ENCODE data around the gene MUC4. TPM values are rescaled to one million over a fixed set of nuclear protein-coding genes. Genes with fewer than 3 reads are reported as not detected.
A peak's percentile ranks its signal among the peaks of the same experiment; 100 is the strongest.
"Not testable (repeated sequence)": the region's sequence is repeated elsewhere in the genome, so short reads cannot be mapped to it uniquely, and the experiment has no call there.

Gene MUC4
- total RNA-seq, 2 donors from 2014 or later: 0.34 to 0.42 TPM

DNA sequence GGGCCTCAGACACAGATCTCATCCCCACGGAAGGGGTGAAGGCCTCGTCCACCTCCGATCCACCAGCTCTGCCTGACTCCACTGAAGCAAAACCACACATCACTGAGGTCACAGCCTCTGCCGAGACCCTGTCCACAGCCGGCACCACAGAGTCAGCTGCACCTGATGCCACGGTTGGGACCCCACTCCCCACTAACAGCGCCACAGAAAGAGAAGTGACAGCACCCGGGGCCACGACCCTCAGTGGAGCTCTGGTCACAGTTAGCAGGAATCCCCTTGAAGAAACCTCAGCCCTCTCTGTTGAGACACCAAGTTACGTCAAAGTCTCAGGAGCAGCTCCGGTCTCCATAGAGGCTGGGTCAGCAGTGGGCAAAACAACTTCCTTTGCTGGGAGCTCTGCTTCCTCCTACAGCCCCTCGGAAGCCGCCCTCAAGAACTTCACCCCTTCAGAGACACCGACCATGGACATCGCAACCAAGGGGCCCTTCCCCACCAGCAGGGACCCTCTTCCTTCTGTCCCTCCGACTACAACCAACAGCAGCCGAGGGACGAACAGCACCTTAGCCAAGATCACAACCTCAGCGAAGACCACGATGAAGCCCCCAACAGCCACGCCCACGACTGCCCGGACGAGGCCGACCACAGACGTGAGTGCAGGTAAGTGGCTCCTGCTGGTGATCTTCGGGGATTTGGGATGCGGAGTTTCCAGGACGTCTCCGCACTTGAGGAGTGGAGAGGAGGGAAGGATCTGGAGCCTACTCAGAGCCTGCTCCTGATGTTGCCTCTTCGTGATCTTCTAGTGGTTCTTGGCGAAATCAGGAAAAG lies 85.6 kb downstream of the MUC4 start:
- H3K27me3 Mint-ChIP-seq (ENCODE audit: low read depth); DNase-seq; H3K4me3 Mint-ChIP-seq; H3K9me3 Mint-ChIP-seq; H3K27ac Mint-ChIP-seq; H3K4me1 Mint-ChIP-seq (ENCODE audit: low read depth); H3K36me3 Mint-ChIP-seq (ENCODE audit: insufficient read depth in 2 of 2); ATAC-seq (replicated peaks in 1 of 2): not testable (repeated sequence)

DNA sequence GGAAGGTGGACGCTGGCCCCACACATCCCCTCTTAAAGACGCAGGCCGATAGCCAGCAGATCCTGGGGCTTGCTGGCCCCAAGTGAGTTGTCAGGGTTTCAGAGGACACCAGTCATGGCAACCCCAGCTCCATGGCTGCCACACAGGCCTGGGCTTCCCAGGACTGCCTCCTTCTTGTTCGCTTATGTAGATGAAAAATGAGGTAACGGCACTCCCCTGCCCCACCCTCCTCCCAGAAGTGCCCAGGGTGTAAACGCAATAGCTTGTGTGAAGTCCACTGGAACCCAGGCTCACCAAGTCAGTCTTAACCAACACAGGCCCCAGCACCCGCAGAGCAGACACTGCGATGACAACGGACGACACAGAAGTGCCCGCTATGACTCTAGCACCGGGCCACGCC lies 87.4 kb downstream of the MUC4 start:
- H3K36me3 Mint-ChIP-seq (ENCODE audit: insufficient read depth in 2 of 2); H3K9me3 Mint-ChIP-seq; H3K27me3 Mint-ChIP-seq (ENCODE audit: low read depth); ATAC-seq (replicated peaks in 1 of 2); H3K4me1 Mint-ChIP-seq (ENCODE audit: low read depth); DNase-seq; H3K4me3 Mint-ChIP-seq; H3K27ac Mint-ChIP-seq: not testable (repeated sequence)

GRCh38 chr3:195722996-195723345 lies 88.8 kb downstream of the MUC4 start:
- H3K4me1 Mint-ChIP-seq (ENCODE audit: low read depth); H3K4me3 Mint-ChIP-seq; ATAC-seq (replicated peaks in 1 of 2); DNase-seq; H3K9me3 Mint-ChIP-seq; H3K27me3 Mint-ChIP-seq (ENCODE audit: low read depth); H3K36me3 Mint-ChIP-seq (ENCODE audit: insufficient read depth in 2 of 2); H3K27ac Mint-ChIP-seq: not testable (repeated sequence)

DNA sequence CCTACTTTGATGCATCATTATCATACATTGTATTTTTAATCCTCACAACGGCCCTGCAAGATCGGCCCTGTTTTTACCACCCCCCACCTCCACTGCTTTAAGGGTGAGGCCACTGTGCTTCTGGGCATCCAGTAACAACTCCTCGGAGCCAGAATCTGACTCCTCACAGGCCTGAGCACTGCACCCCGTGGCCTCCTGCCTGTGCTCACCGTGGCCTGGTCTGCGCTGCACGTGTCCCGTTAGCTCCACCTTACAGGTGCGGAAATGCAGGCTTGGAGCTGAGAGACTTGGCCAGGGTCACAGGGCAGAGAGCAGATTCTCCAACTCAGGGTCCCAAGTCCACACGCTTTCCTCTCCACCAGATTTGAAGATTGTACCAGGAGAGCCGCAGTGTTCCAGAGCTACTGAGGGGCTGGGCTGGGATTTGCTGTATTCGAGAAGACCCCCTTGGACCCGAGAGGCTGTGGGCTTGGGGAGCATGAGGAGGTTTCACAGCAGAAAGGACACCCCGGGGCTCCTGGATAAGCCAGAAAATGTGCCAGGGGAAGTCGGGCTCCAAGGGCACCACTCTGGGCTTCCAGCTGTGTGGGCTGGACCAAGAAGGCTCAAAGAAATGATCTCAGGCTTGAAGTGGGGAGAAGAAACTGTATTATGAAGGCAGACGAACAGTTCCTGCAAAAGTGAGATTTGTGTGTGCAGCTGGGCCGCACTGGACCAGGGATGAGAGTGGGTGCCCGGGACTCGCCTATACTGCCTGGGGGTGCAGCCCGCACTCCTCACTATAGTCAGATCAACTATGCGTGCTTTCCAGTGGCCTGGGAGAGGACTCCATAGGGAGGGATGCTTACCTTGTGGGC lies 89.4 kb downstream of the MUC4 start:
- not testable (repeated sequence) for H3K27ac Mint-ChIP-seq; ATAC-seq (replicated peaks in 1 of 2); H3K36me3 Mint-ChIP-seq (ENCODE audit: insufficient read depth in 2 of 2); DNase-seq; H3K4me1 Mint-ChIP-seq (ENCODE audit: low read depth); H3K4me3 Mint-ChIP-seq; H3K9me3 Mint-ChIP-seq
- H3K27me3 Mint-ChIP-seq (ENCODE audit: low read depth): peaks cover 11% of the 10 kb centered on the region

DNA sequence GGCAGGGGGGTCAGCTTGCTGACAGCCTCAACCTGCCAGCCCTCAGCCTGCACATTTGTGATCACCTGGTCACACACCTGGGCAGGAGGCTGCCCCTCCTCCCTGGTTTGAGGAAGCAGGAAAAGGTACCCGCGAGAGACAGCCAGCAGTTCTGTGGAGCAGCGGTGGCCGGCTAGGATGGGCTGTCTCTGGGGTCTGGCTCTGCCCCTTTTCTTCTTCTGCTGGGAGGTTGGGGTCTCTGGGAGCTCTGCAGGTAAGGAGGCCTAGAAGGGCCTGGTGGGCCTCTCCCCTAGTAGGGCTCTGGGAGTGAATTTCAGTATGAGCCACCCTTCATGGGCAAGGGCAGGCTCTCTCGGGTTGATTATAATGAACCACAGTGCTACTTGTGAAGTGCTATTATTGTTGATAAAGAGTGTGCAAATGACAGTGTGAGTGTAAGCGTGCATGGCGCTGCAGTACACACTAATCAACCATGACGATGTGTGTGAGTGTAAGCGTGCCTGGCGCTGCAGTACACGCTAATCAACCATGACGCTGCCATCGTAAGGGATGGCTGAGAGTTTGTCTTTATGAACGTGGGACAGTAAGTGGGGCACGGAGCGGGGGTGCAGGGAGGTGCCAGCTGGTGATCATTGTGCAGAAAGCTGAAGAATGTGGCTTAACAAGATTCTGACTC lies 90.8 kb downstream of the MUC4 start, which contains the start of gene MUC20:
MUC20 (plus strand) TSS at position 148 of the 676 bp plus-strand sequence; CDS start at position 178, 30 bp downstream.
- Mint-ChIP-seq H3K4me3 (peak within 1 kb of the TSS in 1 of 2 donors; percentile 43), H3K27me3 (ENCODE audit: low read depth) (peaks cover 16% of the 10 kb centered on the region), H3K4me1 (ENCODE audit: low read depth) (peaks cover 21% of the 10 kb centered on the region)
- not testable (repeated sequence) for H3K27ac Mint-ChIP-seq; DNase-seq; H3K36me3 Mint-ChIP-seq (ENCODE audit: insufficient read depth in 2 of 2); H3K9me3 Mint-ChIP-seq
- peak; percentile 35 to 58 for ATAC-seq (replicated peaks in 1 of 2)

DNA sequence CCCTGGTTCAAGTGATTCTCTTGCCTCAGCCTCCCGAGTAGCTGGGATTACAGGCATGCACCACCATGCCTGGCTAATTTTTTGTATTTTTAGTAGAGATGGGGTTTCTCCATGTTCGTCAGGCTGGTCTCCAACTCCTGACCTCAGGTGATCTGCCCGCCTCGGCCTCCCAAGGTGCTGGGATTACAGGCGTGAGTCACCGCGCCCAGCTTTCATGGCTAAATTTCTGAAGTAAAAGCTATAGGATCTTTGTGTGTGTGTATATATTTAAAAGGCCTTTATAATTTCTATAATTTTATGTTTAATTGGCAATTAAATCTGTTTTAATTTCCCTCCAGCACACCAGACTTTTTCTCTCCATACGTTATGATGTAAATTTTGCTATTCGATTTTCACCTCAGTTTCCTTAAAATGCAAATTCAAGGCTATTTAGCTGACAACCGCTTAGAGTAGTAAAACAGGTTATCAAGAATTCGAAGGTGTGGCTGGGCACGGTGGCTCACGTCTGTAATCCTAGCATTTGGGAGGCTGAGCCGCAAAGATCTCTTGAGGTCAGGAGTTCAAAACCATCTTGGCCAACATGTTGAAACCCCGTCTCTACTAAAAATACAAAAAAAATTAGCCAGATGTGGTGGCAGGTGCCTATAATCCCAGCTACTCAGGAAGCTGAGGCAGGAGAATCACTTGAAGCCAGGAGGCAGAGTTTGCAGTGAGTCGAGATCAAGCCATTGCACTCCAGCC lies 92.0 kb downstream of the MUC4 start:
- not testable (repeated sequence) for H3K4me3 Mint-ChIP-seq; DNase-seq; H3K36me3 Mint-ChIP-seq (ENCODE audit: insufficient read depth in 2 of 2); H3K9me3 Mint-ChIP-seq; ATAC-seq (replicated peaks in 1 of 2); H3K27ac Mint-ChIP-seq
- Mint-ChIP-seq H3K4me1 (ENCODE audit: low read depth) (peaks cover 25% of the 10 kb centered on the region), H3K27me3 (ENCODE audit: low read depth) (peaks cover 16% of the 10 kb centered on the region)

- H3K4me3 Mint-ChIP-seq: no peak overlapping the region
- no peaks in the 10 kb centered on the region for H3K9me3 Mint-ChIP-seq
- ATAC-seq (replicated peaks in 1 of 2) (no peak), DNase-seq (no peak)
- H3K36me3 Mint-ChIP-seq (ENCODE audit: insufficient read depth in 2 of 2): peaks cover 0 to 6% of the 10 kb centered on the region in 2 donors
- peaks cover 16% of the 10 kb centered on the region for H3K27me3 Mint-ChIP-seq (ENCODE audit: low read depth)
- H3K4me1 Mint-ChIP-seq (ENCODE audit: low read depth): peaks cover 25% of the 10 kb centered on the region
- no peak overlapping the region for H3K27ac Mint-ChIP-seq
These were observed 93.2 kb downstream of the MUC4 start for GRCh38 chr3:195718477-195718984.

- Mint-ChIP-seq H3K9me3 (no peaks in the 10 kb centered on the region), H3K27ac (no peak overlapping the region), H3K27me3 (ENCODE audit: low read depth) (peaks cover 16% of the 10 kb centered on the region), H3K4me3 (no peak overlapping the region), H3K36me3 (ENCODE audit: insufficient read depth in 2 of 2) (peaks cover 0 to 6% of the 10 kb centered on the region in 2 donors), H3K4me1 (ENCODE audit: low read depth) (peaks cover 25% of the 10 kb centered on the region)
- DNase-seq (no peak), ATAC-seq (replicated peaks in 1 of 2) (no peak)
These were observed 93.8 kb downstream of the MUC4 start for GRCh38 chr3:195717852-195718476.

DNA sequence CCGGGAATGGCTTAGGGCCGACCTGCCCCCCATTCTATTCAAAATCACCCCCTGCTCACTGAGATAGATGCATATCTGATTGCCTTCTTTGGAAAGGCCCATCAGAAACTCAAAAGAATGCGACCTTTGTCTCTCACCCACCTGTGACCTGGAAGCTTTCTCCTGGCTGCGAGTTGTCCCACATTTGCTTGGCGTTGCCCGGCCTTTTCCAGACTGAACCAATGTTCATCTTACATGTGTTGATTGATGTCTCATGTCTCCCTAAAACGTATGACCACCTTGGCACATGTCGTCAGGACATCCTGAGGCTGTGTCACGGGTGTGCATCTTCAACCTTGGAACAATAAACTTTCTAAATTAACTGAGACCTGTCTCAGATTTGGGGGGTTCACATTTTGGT lies 94.3 kb downstream of the MUC4 start:
- Mint-ChIP-seq H3K9me3 (no peaks in the 10 kb centered on the region), H3K4me3 (no peak overlapping the region), H3K27ac (no peak overlapping the region), H3K4me1 (ENCODE audit: low read depth) (peaks cover 25% of the 10 kb centered on the region), H3K36me3 (ENCODE audit: insufficient read depth in 2 of 2) (peaks cover 0 to 6% of the 10 kb centered on the region in 2 donors), H3K27me3 (ENCODE audit: low read depth) (peaks cover 16% of the 10 kb centered on the region)
- DNase-seq (no peak), ATAC-seq (replicated peaks in 1 of 2) (no peak)

GRCh38 chr3:195715583-195716266 lies 96.0 kb downstream of the MUC4 start:
- ATAC-seq (replicated peaks in 1 of 2) (peak; percentile 86 to 93), DNase-seq (peak; percentile 58 to 75)
- peaks cover 0 to 6% of the 10 kb centered on the region in 2 donors for H3K36me3 Mint-ChIP-seq (ENCODE audit: insufficient read depth in 2 of 2)
- peak overlapping the region; percentile 0 for H3K27ac Mint-ChIP-seq
- peaks cover 16% of the 10 kb centered on the region for H3K27me3 Mint-ChIP-seq (ENCODE audit: low read depth)
- no peaks in the 10 kb centered on the region for H3K9me3 Mint-ChIP-seq
- H3K4me1 Mint-ChIP-seq (ENCODE audit: low read depth): peaks cover 20% of the 10 kb centered on the region
- H3K4me3 Mint-ChIP-seq: peak overlapping the region in 1 of 2 donors; percentile 32

DNA sequence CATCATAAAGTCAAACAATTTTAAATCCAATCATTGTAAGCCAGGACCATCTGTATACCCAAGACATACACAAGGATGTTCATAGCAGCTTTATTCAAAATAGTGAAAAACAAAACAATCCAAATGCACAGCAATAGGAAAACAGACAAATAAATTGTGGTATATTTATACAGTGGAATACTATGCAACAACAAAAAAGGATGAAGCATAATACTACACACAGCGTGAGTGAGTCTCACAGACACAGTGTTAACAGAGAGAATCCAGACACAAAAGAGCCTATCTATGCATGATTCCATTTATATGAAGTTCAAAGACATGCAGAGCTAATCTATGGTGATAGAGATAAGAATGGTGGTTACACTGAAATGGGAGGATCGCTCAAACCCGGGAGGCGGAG lies 96.6 kb downstream of the MUC4 start:
- no peak for DNase-seq
- H3K9me3 Mint-ChIP-seq: no peaks in the 10 kb centered on the region
- no peak for ATAC-seq (replicated peaks in 1 of 2)
- peaks cover 16% of the 10 kb centered on the region for H3K27me3 Mint-ChIP-seq (ENCODE audit: low read depth)
- H3K27ac Mint-ChIP-seq: no peak overlapping the region
- H3K4me3 Mint-ChIP-seq: no peak overlapping the region
- peaks cover 18% of the 10 kb centered on the region for H3K4me1 Mint-ChIP-seq (ENCODE audit: low read depth)
- H3K36me3 Mint-ChIP-seq (ENCODE audit: insufficient read depth in 2 of 2): peaks cover 0 to 7% of the 10 kb centered on the region in 2 donors

All from activated T-cell treated with anti-CD3 and anti-CD28 coated beads, Interleukin-2, amount 50 U/mL, for 72 hours (primary cell).